ENCODE data around the gene TSHZ2. TPM values are rescaled to one million over a fixed set of nuclear protein-coding genes. Genes with fewer than 3 reads are reported as not detected.

The TSHZ2 gene
- total RNA-seq, 4 donors from 2014 or later: 1.9 to 12.9 (median 5.0) TPM

GRCh38 chr20:53216856-53217576 lies 244.9 kb downstream of the TSHZ2 start:
- Histone ChIP-seq H3K27me3 (peaks cover 11% of the 10 kb centered on the region), H3K27ac (no peak overlapping the region), H3K36me3 (no peaks in the 10 kb centered on the region), H3K4me3 (peak overlapping the region in 1 of 4 donors; percentile 12), H3K9me3 (no peaks in the 10 kb centered on the region), H3K4me1 (peaks cover 0 to 3% (median 0%) of the 10 kb centered on the region in 4 donors)
- peak; percentile 70 for DNase-seq
- in situ Hi-C loops (cut with MboI; ENCODE audit: low pct_ligation_motif_present in 1 of 4, low pct_unique_long_range_greater_than_20kb in 1 of 4, low sequenced_read_pairs in 3 of 4): loop anchor here in 1 of 4 donors (25.0 kb wide), 1 partner anchor 905 kb away; no protein-coding TSS in a partner anchor
- 0 to 19% methylated on average over 1 to 32 of the region's 32 CpGs for WGBS, 2 donors (ENCODE audit: low coverage in 1 of 2)
- TF ChIP-seq EP300 (IDR thresholded peaks at IDR 0.05; ENCODE audit: low read depth) (no peak), CTCF (IDR thresholded peaks at IDR 0.05) (peak; percentile 74 to 85 (median 82)), POLR2AphosphoS5 (IDR thresholded peaks at IDR 0.05) (no peak), POLR2A (IDR thresholded peaks at IDR 0.05) (no peak)
- intact Hi-C loops (cut with DNase I; ENCODE audit: low total_unique reads): no loop called here

- Histone ChIP-seq H3K36me3 (no peaks in the 10 kb centered on the region), H3K9me3 (no peaks in the 10 kb centered on the region), H3K27ac (no peak overlapping the region), H3K27me3 (peaks cover 11% of the 10 kb centered on the region), H3K4me1 (peaks cover 0 to 3% (median 0%) of the 10 kb centered on the region in 4 donors), H3K4me3 (no peak overlapping the region)
- TF ChIP-seq POLR2AphosphoS5 (IDR thresholded peaks at IDR 0.05): no peak
- no peak for TF ChIP-seq CTCF (IDR thresholded peaks at IDR 0.05)
- TF ChIP-seq POLR2A (IDR thresholded peaks at IDR 0.05): no peak
- no peak for TF ChIP-seq EP300 (IDR thresholded peaks at IDR 0.05; ENCODE audit: low read depth)
- intact Hi-C loops (cut with DNase I; ENCODE audit: low total_unique reads) (no loop called here), in situ Hi-C loops (cut with MboI; ENCODE audit: low pct_ligation_motif_present in 1 of 4, low pct_unique_long_range_greater_than_20kb in 1 of 4, low sequenced_read_pairs in 3 of 4) (loop anchor here in 1 of 4 donors (25.0 kb wide), 1 partner anchor 908 kb away; no protein-coding TSS in a partner anchor)
- 53 to 75% methylated on average over 4 to 9 of the region's 9 CpGs for WGBS, 2 donors (ENCODE audit: low coverage in 1 of 2)
- DNase-seq: no peak
These were observed 248.5 kb downstream of the TSHZ2 start for GRCh38 chr20:53220482-53221307.

- no peak for TF ChIP-seq CTCF (IDR thresholded peaks at IDR 0.05)
- no peak for TF ChIP-seq EP300 (IDR thresholded peaks at IDR 0.05; ENCODE audit: low read depth)
- TF ChIP-seq POLR2AphosphoS5 (IDR thresholded peaks at IDR 0.05): no peak
- no peak for TF ChIP-seq POLR2A (IDR thresholded peaks at IDR 0.05)
- no peak for DNase-seq
- Histone ChIP-seq H3K36me3 (no peaks in the 10 kb centered on the region), H3K4me1 (peaks cover 0 to 3% (median 0%) of the 10 kb centered on the region in 4 donors), H3K9me3 (no peaks in the 10 kb centered on the region), H3K27ac (no peak overlapping the region), H3K27me3 (peaks cover 2% of the 10 kb centered on the region), H3K4me3 (no peak overlapping the region)
- in situ Hi-C loops (cut with MboI; ENCODE audit: low pct_ligation_motif_present in 1 of 4, low pct_unique_long_range_greater_than_20kb in 1 of 4, low sequenced_read_pairs in 3 of 4) (loop anchor here in 1 of 4 donors (25.0 kb wide), 1 partner anchor 909 kb away; no protein-coding TSS in a partner anchor), intact Hi-C loops (cut with DNase I; ENCODE audit: low total_unique reads) (no loop called here)
- 92 to 93% methylated on average over 3 of the region's 3 CpGs for WGBS, 2 donors (ENCODE audit: low coverage in 1 of 2)
These were observed 249.6 kb downstream of the TSHZ2 start for GRCh38 chr20:53221731-53222130.

GRCh38 chr20:53222416-53222815 lies 250.3 kb downstream of the TSHZ2 start:
- in situ Hi-C loops (cut with MboI; ENCODE audit: low pct_ligation_motif_present in 1 of 4, low pct_unique_long_range_greater_than_20kb in 1 of 4, low sequenced_read_pairs in 3 of 4): loop anchor here in 1 of 4 donors (25.0 kb wide), 1 partner anchor 910 kb away; no protein-coding TSS in a partner anchor
- intact Hi-C loops (cut with DNase I; ENCODE audit: low total_unique reads): no loop called here
- no peak for DNase-seq
- Histone ChIP-seq H3K27ac (no peak overlapping the region), H3K27me3 (no peaks in the 10 kb centered on the region), H3K36me3 (no peaks in the 10 kb centered on the region), H3K4me3 (no peak overlapping the region), H3K9me3 (no peaks in the 10 kb centered on the region), H3K4me1 (no peaks in the 10 kb centered on the region)
- WGBS, 2 donors (ENCODE audit: low coverage in 1 of 2): 54 to 56% methylated on average over 4 of the region's 4 CpGs
- TF ChIP-seq POLR2A (IDR thresholded peaks at IDR 0.05) (no peak), POLR2AphosphoS5 (IDR thresholded peaks at IDR 0.05) (no peak), EP300 (IDR thresholded peaks at IDR 0.05; ENCODE audit: low read depth) (no peak), CTCF (IDR thresholded peaks at IDR 0.05) (no peak)
